ENCODE measurements around the gene DLGAP1. TPM values are rescaled to one million over a fixed set of nuclear protein-coding genes. Genes with fewer than 3 reads are reported as not detected.

The DLGAP1 gene
- total RNA-seq, 2 experiments from 2014 or later, result 0.31 to 0.36 TPM

- Mint-ChIP-seq H3K4me3 (no peak overlapping the region), H3K27me3 (no peaks in the 10 kb centered on the region), H3K36me3 (ENCODE audit: low read depth) (no peaks in the 10 kb centered on the region), H3K9me3 (no peaks in the 10 kb centered on the region), H3K4me1 (ENCODE audit: low read depth) (no peaks in the 10 kb centered on the region), H3K27ac (no peak overlapping the region)
- intact Hi-C loops (cut with DNase I, micrococcal nuclease), result no loop called here
- Histone ChIP-seq H3K4me3 (ENCODE audit: low read length) (no peak overlapping the region), H3K4me1 (ENCODE audit: insufficient read depth, low read length) (no peaks in the 10 kb centered on the region), H3K27me3 (ENCODE audit: control insufficient read depth in 1 of 2, insufficient read depth in 2 of 2, low read length in 2 of 2) (no peaks in the 10 kb centered on the region), H3K27ac (ENCODE audit: low read depth in 1 of 2, low read length in 2 of 2) (no peak overlapping the region), H3K9me3 (ENCODE audit: control insufficient read depth in 1 of 2, insufficient read depth in 1 of 2, low read length in 2 of 2) (no peaks in the 10 kb centered on the region), H3K36me3 (ENCODE audit: insufficient read depth, low read length) (no peaks in the 10 kb centered on the region)
- no peak for TF ChIP-seq CTCF (IDR thresholded peaks at IDR 0.05)
- CTCF ChIA-PET, result no interaction called here
- ATAC-seq (ENCODE audit: poor library complexity) (no peak), DNase-seq (no peak)
- POLR2A ChIA-PET, result no interaction called here
Observed at GRCh38 chr18:4172196-4173100, 282.7 kb downstream of the DLGAP1 start.

- no peaks in the 10 kb centered on the region for H3K36me3 Mint-ChIP-seq (ENCODE audit: low read depth)
- intact Hi-C loops (cut with DNase I, micrococcal nuclease), result no loop called here
Observed at GRCh38 chr18:4157352-4157751, 297.8 kb downstream of the DLGAP1 start.

GRCh38 chr18:4146797-4147196, 308.3 kb downstream of the DLGAP1 start:
- Histone ChIP-seq H3K4me3 (ENCODE audit: low read length) (no peak overlapping the region), H3K27ac (ENCODE audit: low read depth in 1 of 2, low read length in 2 of 2) (no peak overlapping the region), H3K36me3 (ENCODE audit: insufficient read depth, low read length) (no peaks in the 10 kb centered on the region), H3K27me3 (ENCODE audit: control insufficient read depth in 1 of 2, insufficient read depth in 2 of 2, low read length in 2 of 2) (no peaks in the 10 kb centered on the region), H3K9me3 (ENCODE audit: control insufficient read depth in 1 of 2, insufficient read depth in 1 of 2, low read length in 2 of 2) (peaks cover 0 to 10% of the 10 kb centered on the region in 2 experiments), H3K4me1 (ENCODE audit: insufficient read depth, low read length) (no peaks in the 10 kb centered on the region)
- Mint-ChIP-seq H3K27me3 (peaks cover 9% of the 10 kb centered on the region), H3K36me3 (ENCODE audit: low read depth) (no peaks in the 10 kb centered on the region), H3K4me3 (no peak overlapping the region), H3K27ac (no peak overlapping the region), H3K4me1 (ENCODE audit: low read depth) (no peaks in the 10 kb centered on the region), H3K9me3 (peaks cover 2% of the 10 kb centered on the region)
- intact Hi-C loops (cut with DNase I, micrococcal nuclease), result no loop called here
- POLR2A ChIA-PET, result no interaction called here
- ATAC-seq (ENCODE audit: poor library complexity), result no peak
- TF ChIP-seq CTCF (IDR thresholded peaks at IDR 0.05), result no peak
- no peak for DNase-seq
- CTCF ChIA-PET, result no interaction called here

More at GRCh38 chr18:4157352-4157751, 297.8 kb downstream of the DLGAP1 start:
- Mint-ChIP-seq H3K27ac (no peak overlapping the region), H3K4me3 (no peak overlapping the region), H3K9me3 (no peaks in the 10 kb centered on the region), H3K27me3 (no peaks in the 10 kb centered on the region), H3K4me1 (ENCODE audit: low read depth) (no peaks in the 10 kb centered on the region)
- ChIA-PET CTCF (no interaction called here), POLR2A (no interaction called here)
- Histone ChIP-seq H3K27ac (ENCODE audit: low read depth in 1 of 2, low read length in 2 of 2) (no peak overlapping the region), H3K36me3 (ENCODE audit: insufficient read depth, low read length) (no peaks in the 10 kb centered on the region), H3K4me3 (ENCODE audit: low read length) (no peak overlapping the region), H3K4me1 (ENCODE audit: insufficient read depth, low read length) (no peaks in the 10 kb centered on the region), H3K9me3 (ENCODE audit: control insufficient read depth in 1 of 2, insufficient read depth in 1 of 2, low read length in 2 of 2) (no peaks in the 10 kb centered on the region), H3K27me3 (ENCODE audit: control insufficient read depth in 1 of 2, insufficient read depth in 2 of 2, low read length in 2 of 2) (no peaks in the 10 kb centered on the region)
- no peak for ATAC-seq (ENCODE audit: poor library complexity)
- DNase-seq, result no peak
- no peak for TF ChIP-seq CTCF (IDR thresholded peaks at IDR 0.05)

All from CD4-positive, alpha-beta T cell (primary cell).